Fibroblast of pulmonary artery (primary cell): ENCODE data around the gene EYA2.

ENCODE experiments used
- DNase-seq: peaks from one replicate; pipeline ENCODE4 v3.0.0-alpha.2; 2010; ENCODE audit warnings: low read depth
- H3K4me3 ChIP-seq: replicated peaks from 2 replicates; pipeline ENCODE4 v1.5.1; 2011; ENCODE audit warnings: low read depth, mild to moderate bottlenecking, control low read depth, low read length, moderate library complexity
- TF ChIP-seq, protein P1 (sequence below): IDR thresholded peaks from 2 replicates; pipeline ENCODE4 v1.5.1; 2011; ENCODE audit warnings: mild to moderate bottlenecking, control low read depth, low read length, inconsistent platforms; ENCODE audit errors: missing control alignments

Gene EYA2

DNA sequence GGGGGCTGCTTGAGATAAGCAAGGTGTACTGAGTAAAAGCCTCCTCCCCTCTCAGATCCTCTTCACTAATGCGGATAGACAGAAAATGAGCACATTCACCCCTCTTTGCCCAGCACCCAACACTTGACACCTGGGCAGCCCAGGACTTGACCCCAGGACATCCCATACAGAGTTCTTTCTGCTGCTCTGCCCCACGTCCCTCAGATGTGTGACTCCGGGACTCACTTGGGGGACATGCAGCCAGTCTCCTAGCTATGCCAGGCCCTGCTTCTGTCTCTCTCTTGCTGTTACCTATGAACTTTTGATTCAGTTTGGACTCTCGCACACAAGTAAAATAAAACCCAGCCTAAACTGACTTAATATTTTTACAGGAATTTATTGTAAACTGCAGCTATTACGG is 159.9 kb downstream of the EYA2 start:
- no peak overlapping the region for H3K4me3 ChIP-seq
- TF ChIP-seq, protein P1, sequence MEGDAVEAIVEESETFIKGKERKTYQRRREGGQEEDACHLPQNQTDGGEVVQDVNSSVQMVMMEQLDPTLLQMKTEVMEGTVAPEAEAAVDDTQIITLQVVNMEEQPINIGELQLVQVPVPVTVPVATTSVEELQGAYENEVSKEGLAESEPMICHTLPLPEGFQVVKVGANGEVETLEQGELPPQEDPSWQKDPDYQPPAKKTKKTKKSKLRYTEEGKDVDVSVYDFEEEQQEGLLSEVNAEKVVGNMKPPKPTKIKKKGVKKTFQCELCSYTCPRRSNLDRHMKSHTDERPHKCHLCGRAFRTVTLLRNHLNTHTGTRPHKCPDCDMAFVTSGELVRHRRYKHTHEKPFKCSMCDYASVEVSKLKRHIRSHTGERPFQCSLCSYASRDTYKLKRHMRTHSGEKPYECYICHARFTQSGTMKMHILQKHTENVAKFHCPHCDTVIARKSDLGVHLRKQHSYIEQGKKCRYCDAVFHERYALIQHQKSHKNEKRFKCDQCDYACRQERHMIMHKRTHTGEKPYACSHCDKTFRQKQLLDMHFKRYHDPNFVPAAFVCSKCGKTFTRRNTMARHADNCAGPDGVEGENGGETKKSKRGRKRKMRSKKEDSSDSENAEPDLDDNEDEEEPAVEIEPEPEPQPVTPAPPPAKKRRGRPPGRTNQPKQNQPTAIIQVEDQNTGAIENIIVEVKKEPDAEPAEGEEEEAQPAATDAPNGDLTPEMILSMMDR, result no peak
- no peak for DNase-seq

DNA sequence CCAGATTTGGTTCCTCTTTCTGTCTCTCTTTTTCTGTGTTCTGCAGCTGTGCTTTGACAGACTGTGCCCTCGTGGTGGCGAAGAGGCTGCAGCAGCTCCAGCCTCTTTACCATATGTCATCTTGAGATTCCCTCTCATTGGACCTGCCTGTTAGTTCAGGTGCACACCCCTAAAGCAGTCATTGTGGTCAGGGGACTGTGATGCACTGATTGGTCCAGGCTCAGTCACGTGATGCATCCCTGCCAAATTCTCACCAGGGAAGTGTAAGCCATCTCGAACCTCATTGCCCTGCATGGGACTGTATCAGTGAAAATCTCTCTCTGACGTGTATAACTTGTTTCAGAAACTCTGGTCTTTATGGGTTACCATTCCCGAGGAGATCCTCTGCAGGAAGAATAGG is 160.3 kb downstream of the EYA2 start:
- H3K4me3 ChIP-seq, result no peak overlapping the region
- no peak for DNase-seq
- TF ChIP-seq, protein P1, result no peak

DNA sequence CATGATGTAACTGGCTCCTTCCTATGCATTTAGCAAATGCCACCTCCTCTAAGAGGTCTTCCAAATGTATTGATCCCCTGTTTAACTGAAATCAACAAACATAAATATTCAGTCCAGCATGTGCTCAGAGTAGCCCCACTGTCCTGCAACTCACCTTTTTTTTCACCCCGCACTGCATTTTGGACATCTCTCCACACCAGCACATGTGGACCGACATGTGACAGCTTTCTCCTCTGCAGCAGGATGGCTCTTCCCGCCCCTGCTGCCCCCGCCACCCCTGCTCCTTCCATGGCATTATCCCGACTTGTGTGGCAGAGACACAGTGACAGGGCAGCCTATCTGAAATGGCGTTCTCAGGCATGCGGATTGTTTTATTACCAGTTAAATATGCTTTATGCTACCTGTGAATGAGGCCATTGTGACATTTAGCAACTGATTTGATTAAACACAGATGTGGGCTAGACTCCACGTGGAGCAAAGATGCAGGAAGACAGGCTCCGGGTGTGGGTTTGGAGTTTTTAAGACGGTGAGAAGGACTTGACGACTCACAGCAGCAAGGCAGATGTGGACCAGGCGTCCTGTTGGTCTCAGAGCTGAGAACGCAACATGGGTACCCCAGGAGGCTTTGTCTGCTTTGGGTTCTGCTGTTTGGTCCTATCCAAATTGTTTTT is 161.2 kb downstream of the EYA2 start:
- TF ChIP-seq, protein P1, result no peak
- no peak for DNase-seq
- no peak overlapping the region for H3K4me3 ChIP-seq

DNA sequence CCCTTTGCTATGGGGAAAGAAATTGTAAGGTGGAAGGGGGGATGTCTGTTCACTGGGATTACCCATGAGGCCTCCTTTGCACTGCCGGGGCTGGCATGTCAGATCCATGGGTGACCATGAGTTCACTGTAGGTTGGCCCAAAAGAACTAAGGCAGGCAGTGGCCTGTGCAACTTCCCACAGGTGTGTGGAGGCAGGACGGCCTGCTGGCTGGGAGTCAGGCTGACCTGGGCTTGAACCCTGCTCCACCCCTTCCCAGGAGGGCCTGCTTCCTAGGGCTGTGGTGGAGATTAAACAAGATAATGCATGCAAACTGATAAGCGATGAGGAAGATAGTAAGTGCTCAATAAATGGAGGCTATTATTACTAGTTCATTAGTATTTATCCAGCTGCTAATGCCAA is 163.0 kb downstream of the EYA2 start:
- no peak overlapping the region for H3K4me3 ChIP-seq

DNA sequence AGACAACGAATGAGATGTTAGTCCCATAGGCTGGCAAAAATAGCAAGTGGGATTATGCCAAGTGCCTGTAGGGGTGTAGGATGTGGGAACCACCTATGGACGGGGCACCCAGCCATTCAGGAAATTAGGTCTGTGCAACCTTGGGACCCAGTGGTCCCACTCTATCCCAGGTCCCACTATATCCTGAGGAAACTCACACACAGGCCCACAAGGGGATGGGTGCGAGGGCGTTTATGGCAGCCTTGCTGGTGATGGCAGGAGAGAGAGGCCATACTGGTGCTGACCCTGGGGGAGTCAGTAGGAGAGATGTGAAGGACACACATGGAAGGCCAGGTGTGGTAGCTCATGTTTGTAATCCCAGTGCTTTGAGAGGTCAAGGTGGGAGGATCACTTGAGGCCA is 163.6 kb downstream of the EYA2 start:
- no peak for DNase-seq
- TF ChIP-seq, protein P1, result no peak
- H3K4me3 ChIP-seq, result no peak overlapping the region

More for the DNA sequence above, 163.0 kb downstream of the EYA2 start:
- no peak for DNase-seq
- TF ChIP-seq, protein P1, result no peak

DNA sequence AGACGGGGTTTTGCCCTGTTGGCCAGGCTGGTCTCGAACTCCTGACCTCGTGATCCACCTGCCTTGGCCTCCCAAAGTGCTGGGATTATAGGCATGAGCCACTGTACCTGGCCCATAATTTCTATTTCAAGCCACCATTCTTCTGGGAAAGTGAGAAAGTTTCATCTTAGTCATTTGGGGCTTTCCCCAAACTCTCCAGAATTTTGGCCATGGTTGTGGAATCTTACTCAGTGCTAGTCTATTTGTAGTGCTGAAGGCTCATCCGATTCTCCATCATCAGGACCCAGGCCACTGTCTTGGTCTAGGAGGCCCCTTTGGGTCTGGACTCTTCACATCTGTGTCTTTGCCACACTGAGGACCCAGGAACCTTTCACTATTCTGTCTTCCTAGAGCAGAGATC is 164.9 kb downstream of the EYA2 start:
- TF ChIP-seq, protein P1, result no peak
- no peak for DNase-seq

DNA sequence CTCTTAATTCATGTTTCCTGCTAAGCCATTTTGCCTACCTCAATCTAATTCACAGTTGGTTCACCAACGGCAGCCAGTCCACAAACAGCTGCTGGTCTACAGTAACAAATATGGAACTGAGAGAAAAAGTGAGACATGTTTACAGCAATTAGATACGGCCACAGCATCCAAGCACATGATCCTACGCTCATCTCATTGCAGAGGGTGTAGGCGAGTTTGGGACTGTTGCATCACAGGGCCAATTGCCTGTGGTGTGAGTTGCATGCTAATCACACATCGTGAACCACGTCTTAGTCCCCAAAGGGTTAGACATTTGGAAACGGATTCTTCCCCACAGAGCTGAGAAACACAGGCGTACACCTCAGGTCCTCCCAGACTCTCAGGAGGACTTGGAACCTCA is 166.9 kb downstream of the EYA2 start:
- H3K4me3 ChIP-seq, result no peak overlapping the region
- TF ChIP-seq, protein P1, result no peak
- no peak for DNase-seq

More for the DNA sequence above, 164.9 kb downstream of the EYA2 start:
- H3K4me3 ChIP-seq, result no peak overlapping the region
